ENCODE results near the gene ZNF560. TPM values are rescaled to one million over a fixed set of nuclear protein-coding genes. Genes with fewer than 3 reads are reported as not detected.

The ZNF560 gene
- 0.49 TPM in 1 of 2 replicates, not detected in the other for total RNA-seq

GRCh38 chr19:9498183-9498902 is at the start of gene ZNF560:
Gene ZNF560 (minus strand): TSS chr19:9498616. CDS start chr19:9475313, 23,303 bp downstream.

GRCh38 chr19:9538183-9539058 is 40.0 kb upstream of the ZNF560 start, which contains the start of gene ZNF426:
Gene ZNF426 (minus strand): TSS chr19:9538645. CDS start chr19:9536232, 2,413 bp downstream.

GRCh38 chr19:9435279-9436268 is 62.8 kb downstream of the ZNF560 start, which contains the start of gene ZNF266:
Gene ZNF266 (minus strand): TSS chr19:9435573. CDS start chr19:9420089, 15,484 bp downstream.

Other genes starting within 250 kb of the ZNF560 start
- not detected in 2 replicates for gene OR7E24, start 247.7 kb downstream of the ZNF560 start, total RNA-seq
- gene ZNF699, start 188.8 kb downstream of the ZNF560 start, total RNA-seq, result 8.5 and 10.5 TPM in 2 replicates
- gene ZNF559, start 174.4 kb downstream of the ZNF560 start, total RNA-seq, result 2.1 and 8.2 TPM in 2 replicates
- 0.81 and 3.2 TPM in 2 replicates for gene ZNF177, start 135.6 kb downstream of the ZNF560 start, total RNA-seq
- gene ZNF266, start 63.0 kb downstream of the ZNF560 start, total RNA-seq, result 6.2 and 11.4 TPM in 2 replicates
- 6.8 and 11.9 TPM in 2 replicates for gene ZNF426, start 40.0 kb upstream of the ZNF560 start, total RNA-seq
- 16.9 and 18.6 TPM in 2 replicates for gene ZNF121, start 85.9 kb upstream of the ZNF560 start, total RNA-seq
- gene ZNF561, start 122.6 kb upstream of the ZNF560 start, total RNA-seq, result 13.0 and 21.8 TPM in 2 replicates
- gene ZNF562, start 176.5 kb upstream of the ZNF560 start, total RNA-seq, result 13.8 and 22.7 TPM in 2 replicates

Measured in mesangial cell (primary cell).